AG09319 (cell line): ENCODE measurements around the gene NPPA.
"Not testable (repeated sequence)": the region's sequence is repeated elsewhere in the genome, so short reads cannot be mapped to it uniquely, and the experiment has no call there.

Experiments used
- DNase-seq: peaks from one replicate; pipeline ENCODE4 v3.0.0-alpha.2; 2010; ENCODE audit warnings: low read depth; ENCODE audit errors: extremely low read depth
- CTCF ChIP-seq: IDR thresholded peaks from 2 replicates; pipeline ENCODE4 v1.5.1; 2011; ENCODE audit warnings: low read depth, mild to moderate bottlenecking, inconsistent platforms, low read length, moderate library complexity

NPPA gene

DNA sequence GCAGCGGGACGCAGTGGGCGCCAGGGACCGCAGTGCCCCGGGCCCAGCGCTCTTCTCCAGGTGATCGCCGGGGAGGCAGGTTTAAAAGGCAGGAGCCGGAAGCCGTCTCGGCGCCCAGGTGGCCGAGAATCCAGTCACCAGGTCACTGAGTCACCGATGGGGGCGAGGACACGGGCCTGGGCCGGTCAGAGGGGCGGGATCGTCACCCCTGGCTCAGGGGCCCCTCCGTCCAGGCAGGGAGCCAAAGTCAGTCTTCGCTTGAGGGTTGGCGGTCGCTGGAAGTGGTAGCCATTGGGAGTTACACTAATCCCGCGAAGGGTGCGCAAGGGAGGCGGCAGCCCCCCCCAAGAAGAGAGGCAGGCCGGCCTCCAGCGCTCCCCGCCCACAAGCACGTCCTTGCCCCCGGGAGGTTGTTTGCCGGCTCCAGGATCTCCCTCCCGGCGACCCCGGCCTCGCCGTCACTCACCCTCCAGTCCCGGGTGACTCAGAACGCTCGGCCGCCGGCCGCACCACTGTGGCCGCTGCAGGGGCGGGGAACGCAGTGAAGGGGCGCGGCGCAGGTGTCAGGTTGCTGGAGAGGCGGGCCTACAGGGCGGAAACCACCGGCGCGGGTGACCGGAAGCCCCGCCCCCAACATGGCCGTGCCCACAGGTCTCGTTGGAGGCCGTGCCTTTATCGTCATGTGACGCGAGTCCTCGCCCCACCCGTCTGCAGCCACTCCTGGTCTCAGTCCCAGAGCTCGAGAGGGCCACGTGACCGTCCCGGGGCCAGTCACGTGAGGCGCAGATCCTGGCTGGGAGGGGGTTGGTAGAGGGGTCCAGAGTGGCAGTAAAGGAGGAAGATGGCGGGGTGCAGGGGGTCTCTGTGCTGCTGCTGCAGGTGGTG lies 41.9 kb downstream of the NPPA start, which contains the start of the genes CLCN6 and MTHFR:
CLCN6 (plus strand) TSS at position 770 of the 885 bp plus-strand sequence; CDS start at position 842, 72 bp downstream.
MTHFR (minus strand) TSS at position 543 of the 885 bp plus-strand sequence. CDS start 2,848 bp downstream, outside the sequence.
- TF ChIP-seq CTCF, result no peak
- DNase-seq, result peak; percentile 97

DNA sequence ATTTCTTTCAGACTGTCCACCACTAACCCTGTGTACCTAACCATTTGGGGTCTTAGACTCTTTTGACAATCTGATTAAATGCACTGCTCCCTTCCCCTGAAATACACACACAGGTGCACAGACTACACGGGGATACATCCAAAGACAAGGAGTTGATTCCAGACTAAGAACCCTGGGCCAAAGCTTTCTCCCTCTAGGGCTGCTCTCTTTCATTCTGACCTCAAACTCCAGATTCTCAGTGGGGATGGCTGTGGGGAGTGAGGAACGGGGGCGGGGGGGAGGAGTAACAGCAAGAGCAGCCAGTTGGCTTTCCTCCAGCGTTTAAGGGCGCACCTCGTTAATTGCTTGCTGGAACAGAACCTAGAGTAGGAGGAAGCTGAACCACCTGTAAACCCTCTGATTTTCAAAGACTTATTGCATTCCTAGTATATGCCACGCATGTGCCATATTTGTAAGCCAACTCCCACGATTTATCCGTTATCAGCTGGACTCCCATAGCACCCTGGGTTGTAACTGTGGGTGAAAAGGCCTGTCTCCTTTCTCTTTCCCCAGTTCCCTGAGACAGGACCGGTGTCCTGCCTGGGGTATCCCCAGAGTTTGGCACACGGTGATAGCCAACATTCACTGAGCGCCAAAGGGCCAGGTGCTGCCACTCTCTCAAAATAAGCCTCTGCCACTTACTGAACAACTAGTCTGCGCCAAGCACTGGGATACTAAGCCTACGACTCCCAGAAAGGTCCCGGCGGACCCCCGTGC lies 42.7 kb downstream of the NPPA start:
- no peak for DNase-seq
- TF ChIP-seq CTCF, result no peak

- DNase-seq, result not testable (repeated sequence)
These were observed 43.5 kb downstream of the NPPA start for GRCh38 chr1:11803924-11804665.

- TF ChIP-seq CTCF, result no peak; the same call in 1 of the 2 replicates
- DNase-seq, result peak; percentile 95
These were observed 44.4 kb downstream of the NPPA start for GRCh38 chr1:11802973-11803885.

- no peak for DNase-seq
- no peak for TF ChIP-seq CTCF
These were observed 45.0 kb downstream of the NPPA start for GRCh38 chr1:11802616-11802972.

DNA sequence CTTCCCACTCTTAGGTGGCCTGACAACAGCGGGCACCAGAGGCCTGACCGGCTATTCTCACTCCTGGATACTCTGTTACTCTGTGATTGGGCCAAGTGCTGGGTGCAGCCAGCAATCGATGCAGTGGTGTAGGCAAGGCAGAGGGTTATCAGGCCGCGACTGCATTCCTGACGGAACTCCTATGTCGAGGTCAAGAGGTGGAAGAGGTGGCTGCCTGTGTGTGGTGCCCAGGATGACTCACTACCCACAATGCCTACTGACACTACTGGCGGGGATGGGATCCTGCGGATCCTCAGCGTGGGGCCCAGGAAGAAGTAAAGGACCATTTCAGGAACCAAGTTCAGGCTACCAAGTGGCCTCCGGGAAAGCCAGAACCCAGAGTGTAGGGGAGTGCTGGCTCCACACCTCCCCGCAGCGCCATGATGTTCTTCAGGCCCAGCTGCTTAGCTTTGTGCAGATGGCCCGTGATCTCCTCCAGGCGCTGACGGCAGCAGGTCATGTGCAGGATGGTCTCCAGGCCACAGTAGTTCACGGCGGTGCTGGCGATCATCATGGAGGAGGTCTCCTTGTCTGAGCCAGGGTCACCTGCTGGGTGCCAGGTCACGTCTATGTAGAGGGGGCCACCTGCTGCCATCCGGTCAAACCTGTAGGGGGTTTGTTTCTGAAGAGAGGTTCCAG lies 46.7 kb downstream of the NPPA start:
- DNase-seq, result no peak

More for the DNA sequence above, 46.7 kb downstream of the NPPA start:
- TF ChIP-seq CTCF, result no peak
